Prostate gland (tissue), 2 donors: Measurements from ENCODE around the gene MEF2D. TPM values are rescaled to one million over a fixed set of nuclear protein-coding genes. Genes with fewer than 3 reads are reported as not detected.

ENCODE experiments used
- DNase-seq: peaks from one replicate; pipeline ENCODE4 v3.0.0-alpha.2; 2019; ENCODE audit warnings: low spot score
- H3K27ac ChIP-seq, 2 donors: fragments of 200-600 bp; sonication (generic); 2 replicates each; pipeline ENCODE4 v1.5.1; 2017 to 2019
- H3K27me3 ChIP-seq: fragments of 200-600 bp; sonication (generic); replicated peaks from 2 replicates; pipeline ENCODE4 v1.5.1; 2019; ENCODE audit not compliant: insufficient read depth
- H3K36me3 ChIP-seq, 2 donors: fragments of 200-600 bp; sonication (generic); 1 replicate in 1 of 2; 2 replicates in 1 of 2; pipeline versions ENCODE4 v1.5.1 to v1.8.1; 2017 to 2019
- H3K4me1 ChIP-seq: fragments of 200-600 bp; sonication (generic); replicated peaks from 2 replicates; pipeline ENCODE4 v1.5.1; 2019
- H3K4me3 ChIP-seq, 2 donors: fragments of 200-600 bp; sonication (generic); 2 replicates each; pipeline ENCODE4 v1.5.1; 2017 to 2019
- H3K9me3 ChIP-seq: fragments of 200-600 bp; sonication (generic); 2 replicates; pipeline ENCODE4 v1.5.1; 2017
- POLR2A ChIP-seq: fragments of 450-650 bp; IDR thresholded peaks from one replicate; pipeline ENCODE4 v1.6.1; 2016; ENCODE audit warnings: antibody characterized with exemption, mild to moderate bottlenecking
- POLR2AphosphoS5 ChIP-seq: sonication (generic); formaldehyde crosslinking; IDR thresholded peaks from one replicate; pipeline ENCODE4 v1.6.1; 2017; ENCODE audit warnings: antibody characterized with exemption
- WGBS: methylation state at CpG from one replicate; pipeline ENCODE4 v1.1.5; 2018; 5-methylcytosine and 5-hydroxymethylcytosine counted together
- intact Hi-C: fragments of 100-400 bp; cut with DNase I; formaldehyde crosslinking; loops from one replicate; pipeline ENCODE4 v1.14.2; 2022
- total RNA-seq, 2 donors: library from RNA; depleted of rRNA; stranded (reverse); fragments of >200 nt; gene quantifications; one replicate each; pipeline ENCODE4 v1.1.0, GENCODE V29; 2016
- TF ChIP-seq, protein P1 (sequence below), 4 experiments: fragments of 200-600 bp in 2 of 4; fragments of 450-650 bp in 2 of 4; sonication (generic) in 2 of 4; IDR thresholded peaks; 1 replicate in 3 of 4; 2 replicates in 1 of 4; pipeline ENCODE4 v1.5.1; 2016 to 2019; ENCODE audit warnings: antibody characterized with exemption in 4 of 4, mild to moderate bottlenecking in 2 of 4, moderate library complexity in 2 of 4

The MEF2D gene
- total RNA-seq, 2 donors from 2014 or later, result 52.1 to 128 TPM

- no peaks in the 10 kb centered on the region for H3K9me3 ChIP-seq
- intact Hi-C loops, result no loop called here
- no peak for TF ChIP-seq POLR2AphosphoS5
- TF ChIP-seq POLR2A, result no peak
- TF ChIP-seq, protein P1, sequence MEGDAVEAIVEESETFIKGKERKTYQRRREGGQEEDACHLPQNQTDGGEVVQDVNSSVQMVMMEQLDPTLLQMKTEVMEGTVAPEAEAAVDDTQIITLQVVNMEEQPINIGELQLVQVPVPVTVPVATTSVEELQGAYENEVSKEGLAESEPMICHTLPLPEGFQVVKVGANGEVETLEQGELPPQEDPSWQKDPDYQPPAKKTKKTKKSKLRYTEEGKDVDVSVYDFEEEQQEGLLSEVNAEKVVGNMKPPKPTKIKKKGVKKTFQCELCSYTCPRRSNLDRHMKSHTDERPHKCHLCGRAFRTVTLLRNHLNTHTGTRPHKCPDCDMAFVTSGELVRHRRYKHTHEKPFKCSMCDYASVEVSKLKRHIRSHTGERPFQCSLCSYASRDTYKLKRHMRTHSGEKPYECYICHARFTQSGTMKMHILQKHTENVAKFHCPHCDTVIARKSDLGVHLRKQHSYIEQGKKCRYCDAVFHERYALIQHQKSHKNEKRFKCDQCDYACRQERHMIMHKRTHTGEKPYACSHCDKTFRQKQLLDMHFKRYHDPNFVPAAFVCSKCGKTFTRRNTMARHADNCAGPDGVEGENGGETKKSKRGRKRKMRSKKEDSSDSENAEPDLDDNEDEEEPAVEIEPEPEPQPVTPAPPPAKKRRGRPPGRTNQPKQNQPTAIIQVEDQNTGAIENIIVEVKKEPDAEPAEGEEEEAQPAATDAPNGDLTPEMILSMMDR (IDR thresholded peaks at IDR 0.05), result no peak
- H3K27me3 ChIP-seq, result no peaks in the 10 kb centered on the region
- DNase-seq, result no peak
- 3% methylated on average over 14 of the region's 14 CpGs for WGBS
- peak overlapping the region; percentile 99 to 100 for H3K27ac ChIP-seq
- peak overlapping the region; percentile 87 to 88 for H3K4me3 ChIP-seq
- H3K36me3 ChIP-seq, result no peaks in the 10 kb centered on the region
- peaks cover 27% of the 10 kb centered on the region for H3K4me1 ChIP-seq
Observed at GRCh38 chr1:156499194-156499841, 1.3 kb downstream of the MEF2D start.

DNA sequence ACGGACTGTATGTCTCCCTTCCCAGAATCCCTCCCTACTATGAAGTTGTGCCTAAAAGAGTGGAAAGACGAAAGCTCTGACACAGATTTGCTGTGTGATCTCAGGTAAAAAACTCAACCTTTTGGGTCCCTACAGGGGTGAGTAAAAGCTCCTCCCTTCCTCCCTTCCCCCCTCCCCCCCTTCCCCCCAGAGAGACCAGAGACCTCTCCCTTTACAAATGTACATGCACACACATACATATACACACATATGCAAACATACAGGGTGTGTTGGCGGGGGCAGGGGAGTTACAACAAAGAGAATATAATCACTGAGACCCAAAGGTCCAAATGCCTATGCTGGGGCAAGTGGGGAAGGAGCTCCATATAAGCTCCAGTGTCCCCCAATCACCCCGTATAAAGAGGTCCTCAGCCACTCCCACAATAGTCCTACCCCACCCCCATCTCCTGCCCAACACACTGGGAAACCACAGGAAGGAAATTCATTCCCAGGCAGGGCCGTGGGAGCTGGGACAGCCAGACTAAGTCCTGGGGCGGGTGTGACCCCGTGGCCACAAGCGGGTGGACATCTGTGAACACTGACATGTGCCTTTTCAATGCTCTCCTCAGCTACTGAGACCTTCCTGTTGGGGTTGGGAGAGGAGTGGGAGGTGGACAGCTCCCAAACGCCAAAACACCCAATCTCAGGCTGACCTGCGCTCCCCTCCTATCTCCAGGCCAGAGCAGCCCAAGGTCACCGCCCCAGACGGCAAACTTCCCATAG, 2.0 kb downstream of the MEF2D start:
- intact Hi-C loops, result no loop called here
- TF ChIP-seq POLR2AphosphoS5 (peak; percentile 62), POLR2A (peak; percentile 54)
- TF ChIP-seq, protein P1 (IDR thresholded peaks at IDR 0.05), result no peak
- Histone ChIP-seq H3K36me3 (no peaks in the 10 kb centered on the region), H3K4me3 (peak overlapping the region; percentile 87 to 88), H3K9me3 (no peaks in the 10 kb centered on the region), H3K4me1 (peaks cover 31% of the 10 kb centered on the region), H3K27ac (peak overlapping the region; percentile 99 to 100), H3K27me3 (no peaks in the 10 kb centered on the region)
- 24% methylated on average over 12 of the region's 12 CpGs for WGBS
- no peak for DNase-seq

- TF ChIP-seq POLR2AphosphoS5, result no peak
- TF ChIP-seq, protein P1 (IDR thresholded peaks at IDR 0.05), result no peak
- no peak for TF ChIP-seq POLR2A
- 51% methylated on average over 5 of the region's 5 CpGs for WGBS
- Histone ChIP-seq H3K36me3 (no peaks in the 10 kb centered on the region), H3K27me3 (no peaks in the 10 kb centered on the region), H3K27ac (peak overlapping the region; percentile 99 to 100), H3K9me3 (no peaks in the 10 kb centered on the region), H3K4me1 (peaks cover 37% of the 10 kb centered on the region), H3K4me3 (peak overlapping the region; percentile 87 to 88)
- intact Hi-C loops, result no loop called here
- DNase-seq, result no peak
Observed at GRCh38 chr1:156497743-156498431, 2.7 kb downstream of the MEF2D start.

DNA sequence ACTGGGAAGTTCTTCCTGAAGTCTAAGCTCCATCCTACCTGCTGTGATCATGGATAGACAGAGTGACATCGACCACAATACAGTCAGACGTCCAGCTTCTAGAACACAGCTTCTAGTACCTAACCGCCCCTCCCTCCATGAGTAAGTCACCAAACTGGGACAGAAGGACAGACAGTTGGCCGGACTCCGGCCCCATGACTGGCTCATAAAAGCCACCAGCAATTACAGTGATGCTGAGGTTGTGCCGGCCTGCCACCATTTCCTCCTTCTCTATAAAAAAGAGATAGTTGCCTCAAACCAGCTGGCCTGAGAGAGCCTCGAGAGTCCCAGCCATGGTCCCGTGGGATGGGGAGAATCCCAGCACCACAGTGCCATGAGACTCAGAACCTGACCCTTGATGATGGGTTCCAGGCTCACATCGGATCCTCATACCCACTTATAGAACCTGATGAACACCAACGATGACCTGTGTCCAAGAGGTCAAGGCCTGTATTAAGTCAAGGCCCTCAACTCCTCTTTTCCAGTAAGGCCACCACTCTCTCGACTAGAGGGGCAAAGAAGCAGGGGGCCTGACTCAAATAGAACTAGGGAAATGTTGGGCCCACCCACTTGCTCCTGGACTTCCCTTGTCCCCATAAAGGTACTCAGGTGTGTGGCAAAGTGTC, 3.4 kb downstream of the MEF2D start:
- Histone ChIP-seq H3K27me3 (no peaks in the 10 kb centered on the region), H3K4me3 (no peak overlapping the region), H3K27ac (peak overlapping the region; percentile 99 to 100), H3K4me1 (peaks cover 44% of the 10 kb centered on the region), H3K36me3 (no peaks in the 10 kb centered on the region), H3K9me3 (no peaks in the 10 kb centered on the region)
- 49% methylated on average over 11 of the region's 11 CpGs for WGBS
- intact Hi-C loops, result no loop called here
- TF ChIP-seq, protein P1 (IDR thresholded peaks at IDR 0.05), result no peak
- TF ChIP-seq POLR2AphosphoS5, result peak; percentile 47
- no peak for DNase-seq
